Osteoblast (primary cell): ENCODE results near the gene CD300LG. TPM values are rescaled to one million over a fixed set of nuclear protein-coding genes. Genes with fewer than 3 reads are reported as not detected.

Experiments used
- DNase-seq: peaks from one replicate; pipeline ENCODE4 v3.0.0; 2011; ENCODE audit warnings: low spot score, mixed read lengths; ENCODE audit not compliant: insufficient read length; ENCODE audit errors: missing footprints
- H2AFZ ChIP-seq: 2 replicates; pipeline ENCODE4 v1.6.0; 2011; ENCODE audit warnings: mild to moderate bottlenecking, low read length
- H3K27ac ChIP-seq: 2 replicates; pipeline ENCODE4 v1.5.1; 2011; ENCODE audit warnings: mild to moderate bottlenecking, low read depth, low read length, moderate library complexity
- H3K27me3 ChIP-seq: 2 replicates; pipeline ENCODE4 v1.6.0; 2012; ENCODE audit warnings: mild to moderate bottlenecking, control low read depth, inconsistent platforms, low read length, moderate library complexity; ENCODE audit not compliant: insufficient read depth
- H3K36me3 ChIP-seq: 2 replicates; pipeline ENCODE4 v1.5.1; 2011; ENCODE audit warnings: mild to moderate bottlenecking, low read length, control low read depth, moderate library complexity; ENCODE audit not compliant: insufficient read depth
- H3K4me1 ChIP-seq: 2 replicates; pipeline ENCODE4 v1.5.1; 2011; ENCODE audit warnings: mild to moderate bottlenecking, low read length, control low read depth, moderate library complexity; ENCODE audit not compliant: insufficient read depth
- H3K4me2 ChIP-seq: 2 replicates; pipeline ENCODE4 v1.6.0; 2011; ENCODE audit warnings: mild to moderate bottlenecking, low read length; ENCODE audit not compliant: insufficient read depth
- H3K4me3 ChIP-seq: fragments of 200-600 bp; sonication (generic); 3 replicates; pipeline ENCODE4 v1.5.1; 2012; ENCODE audit warnings: mild to moderate bottlenecking, low read length, inconsistent platforms; ENCODE audit not compliant: insufficient read depth
- H3K79me2 ChIP-seq: 2 replicates; pipeline ENCODE4 v1.6.0; 2012; ENCODE audit warnings: mild to moderate bottlenecking, low read length, control low read depth, inconsistent platforms; ENCODE audit not compliant: insufficient read depth
- H3K9me3 ChIP-seq: 2 replicates; pipeline ENCODE4 v1.5.1; 2011; ENCODE audit warnings: low read depth, low read length, control low read depth
- H4K20me1 ChIP-seq: 2 replicates; pipeline ENCODE4 v1.6.0; 2012; ENCODE audit warnings: mild to moderate bottlenecking, low read length, control low read depth; ENCODE audit not compliant: insufficient read depth
- CTCF ChIP-seq: IDR thresholded peaks from 2 replicates; pipeline ENCODE4 v1.5.1; 2011; ENCODE audit warnings: mild to moderate bottlenecking, low read depth, low read length, moderate library complexity; ENCODE audit errors: extremely low read depth
- total RNA-seq: library from RNA; depleted of rRNA; stranded (reverse); fragments of >200 nt; gene quantifications from 2 replicates; pipeline ENCODE4 v1.2.3, GENCODE V29; 2012

Gene CD300LG
- total RNA-seq, 1 donor, result not detected

GRCh38 chr17:43823350-43824084, 23.5 kb upstream of the CD300LG start:
- H4K20me1 ChIP-seq, result no peaks in the 10 kb centered on the region
- no peaks in the 10 kb centered on the region for H3K79me2 ChIP-seq
- no peak for TF ChIP-seq CTCF
- no peaks in the 10 kb centered on the region for H3K9me3 ChIP-seq
- DNase-seq, result no peak
- no peak overlapping the region for H2AFZ ChIP-seq
- peaks cover 18% of the 10 kb centered on the region for H3K36me3 ChIP-seq
- no peak overlapping the region for H3K4me2 ChIP-seq
- H3K27ac ChIP-seq, result no peak overlapping the region
- H3K27me3 ChIP-seq, result no peaks in the 10 kb centered on the region
- H3K4me1 ChIP-seq, result no peaks in the 10 kb centered on the region
- no peak overlapping the region for H3K4me3 ChIP-seq

DNA sequence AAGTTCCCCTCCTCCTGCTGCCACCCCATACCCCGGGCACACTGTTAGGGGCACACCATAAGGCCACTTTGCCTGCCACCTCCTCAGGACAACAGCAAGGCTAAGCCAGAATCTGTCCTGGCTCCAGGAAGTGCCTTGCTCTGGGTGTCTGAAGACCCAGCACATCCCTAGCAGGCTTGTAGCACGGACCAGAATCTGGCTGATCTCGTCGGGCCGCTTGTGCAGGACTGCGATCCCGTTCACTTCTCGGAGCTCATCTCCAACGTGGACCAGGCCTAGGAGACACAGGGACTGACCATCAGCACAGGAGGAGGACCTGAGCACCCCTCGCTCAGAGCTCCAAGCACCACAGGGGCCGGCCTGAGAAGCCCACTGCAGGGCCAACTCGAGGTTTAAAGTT, 21.4 kb upstream of the CD300LG start:
- no peaks in the 10 kb centered on the region for H3K9me3 ChIP-seq
- H3K79me2 ChIP-seq, result no peaks in the 10 kb centered on the region
- peaks cover 26% of the 10 kb centered on the region for H3K36me3 ChIP-seq
- no peak for TF ChIP-seq CTCF
- DNase-seq, result no peak
- no peaks in the 10 kb centered on the region for H3K27me3 ChIP-seq
- H3K4me3 ChIP-seq, result no peak overlapping the region
- H3K4me1 ChIP-seq, result no peaks in the 10 kb centered on the region
- no peaks in the 10 kb centered on the region for H4K20me1 ChIP-seq
- no peak overlapping the region for H3K4me2 ChIP-seq
- no peak overlapping the region for H2AFZ ChIP-seq
- no peak overlapping the region for H3K27ac ChIP-seq

GRCh38 chr17:43826206-43826605, 20.8 kb upstream of the CD300LG start:
- no peaks in the 10 kb centered on the region for H3K4me1 ChIP-seq
- no peak overlapping the region for H3K4me2 ChIP-seq
- H3K27ac ChIP-seq, result no peak overlapping the region
- H3K9me3 ChIP-seq, result no peaks in the 10 kb centered on the region
- peaks cover 26% of the 10 kb centered on the region for H3K36me3 ChIP-seq
- no peak for TF ChIP-seq CTCF
- H3K27me3 ChIP-seq, result no peaks in the 10 kb centered on the region
- no peak overlapping the region for H3K4me3 ChIP-seq
- no peaks in the 10 kb centered on the region for H3K79me2 ChIP-seq
- H2AFZ ChIP-seq, result no peak overlapping the region
- no peaks in the 10 kb centered on the region for H4K20me1 ChIP-seq
- DNase-seq, result no peak

DNA sequence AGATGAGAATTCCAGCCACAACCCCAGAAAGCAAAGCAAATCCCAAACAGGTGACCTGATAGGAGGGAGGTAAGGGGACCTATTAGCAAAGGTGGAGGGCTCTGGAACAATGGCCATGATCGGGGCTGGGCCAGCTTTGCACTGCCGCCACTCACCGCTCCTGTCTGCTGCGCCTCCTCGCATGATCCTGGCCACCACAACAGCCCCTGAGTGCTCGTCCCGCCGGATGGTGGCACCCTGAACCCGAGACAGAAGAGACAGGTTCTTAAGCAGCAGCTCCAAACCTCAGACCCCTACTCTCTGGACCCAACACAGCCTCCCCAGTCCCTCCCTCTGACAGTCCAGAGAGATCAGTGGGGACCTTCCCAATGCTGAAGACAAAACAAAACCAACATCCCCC, 19.4 kb upstream of the CD300LG start:
- peaks cover 6% of the 10 kb centered on the region for H3K4me1 ChIP-seq
- no peak overlapping the region for H2AFZ ChIP-seq
- DNase-seq, result no peak
- H3K9me3 ChIP-seq, result no peaks in the 10 kb centered on the region
- peaks cover 26% of the 10 kb centered on the region for H3K36me3 ChIP-seq
- no peak overlapping the region for H3K27ac ChIP-seq
- no peak for TF ChIP-seq CTCF
- no peak overlapping the region for H3K4me2 ChIP-seq
- H4K20me1 ChIP-seq, result no peaks in the 10 kb centered on the region
- H3K4me3 ChIP-seq, result no peak overlapping the region
- no peaks in the 10 kb centered on the region for H3K79me2 ChIP-seq
- no peaks in the 10 kb centered on the region for H3K27me3 ChIP-seq
